HepG2 (cell line): ENCODE results near the gene TMEM198. TPM values are rescaled to one million over a fixed set of nuclear protein-coding genes. Genes with fewer than 3 reads are reported as not detected.
A peak's percentile ranks its signal among the peaks of the same experiment; 100 is the strongest.

Experiments used
- CBX2 ChIP-seq, 2 experiments: fragments of 200-600 bp in 1 of 2; sonication (generic); formaldehyde crosslinking in 1 of 2; IDR thresholded peaks; 2 replicates each; pipeline versions ENCODE4 v1.7.0 to v1.8.1; 2018 to 2022; ENCODE audit warnings: low read depth in 2 of 2, low read length in 1 of 2, mild to moderate bottlenecking in 1 of 2, missing genetic modification reagents in 1 of 2
- CEBPB ChIP-seq: IDR thresholded peaks from 2 replicates; pipeline ENCODE4 v1.6.1; 2011; ENCODE audit warnings: low read depth, low read length, improper control_type of control experiment, borderline replicate concordance
- CENPX ChIP-seq: sonication (generic); formaldehyde crosslinking; IDR thresholded peaks from 2 replicates; pipeline ENCODE4 v1.9.0; 2021; ENCODE audit warnings: mild to moderate bottlenecking, missing genetic modification reagents, moderate library complexity
- ELF3 ChIP-seq: IDR thresholded peaks from 2 replicates; pipeline ENCODE4 v1.6.1; 2016; ENCODE audit warnings: missing genetic modification reagents, missing compliant biosample characterization
- ESRRA ChIP-seq: sonication (generic); formaldehyde crosslinking; IDR thresholded peaks from 2 replicates; pipeline ENCODE4 v1.5.1; 2020; ENCODE audit warnings: mild to moderate bottlenecking, low read depth, missing genetic modification reagents
- HOXD1 ChIP-seq: sonication (generic); formaldehyde crosslinking; IDR thresholded peaks from 2 replicates; pipeline ENCODE4 v1.5.0; 2020; ENCODE audit warnings: missing genetic modification reagents
- KMT2A ChIP-seq: sonication (generic); formaldehyde crosslinking; IDR thresholded peaks from 2 replicates; pipeline ENCODE4 v1.4.0; 2020; ENCODE audit warnings: missing genetic modification reagents
- STAG1 ChIP-seq: sonication (generic); formaldehyde crosslinking; IDR thresholded peaks from 2 replicates; pipeline ENCODE4 v1.4.0; 2020; ENCODE audit warnings: missing genetic modification reagents
- TBX3 ChIP-seq: fragments of 450-650 bp; IDR thresholded peaks from 2 replicates; pipeline ENCODE4 v1.6.1; 2017; ENCODE audit warnings: antibody characterized with exemption, mild to moderate bottlenecking, inconsistent platforms, borderline replicate concordance
- TEAD2 ChIP-seq: sonication (generic); formaldehyde crosslinking; IDR thresholded peaks from 2 replicates; pipeline ENCODE4 v1.9.0; 2021; ENCODE audit warnings: missing genetic modification reagents
- U2AF1 ChIP-seq: fragments of 200-400 bp; formaldehyde crosslinking; optimal IDR thresholded peaks from 2 replicates; pipeline ENCODE3; 2017; ENCODE audit warnings: mild to moderate bottlenecking, low read depth, low read length
- WIZ ChIP-seq: sonication (generic); formaldehyde crosslinking; IDR thresholded peaks from 2 replicates; pipeline ENCODE4 v1.5.1; 2020; ENCODE audit warnings: mild to moderate bottlenecking, missing genetic modification reagents
- ZNF136 ChIP-seq: sonication (generic); formaldehyde crosslinking; IDR thresholded peaks from 2 replicates; pipeline ENCODE4 v1.8.1; 2022; ENCODE audit warnings: low read depth, mild to moderate bottlenecking, moderate library complexity, missing genetic modification reagents
- ZNF33A ChIP-seq: sonication (generic); formaldehyde crosslinking; IDR thresholded peaks from 2 replicates; pipeline ENCODE4 v1.5.1; 2020; ENCODE audit warnings: missing genetic modification reagents, mild to moderate bottlenecking, moderate library complexity, borderline replicate concordance
- ZNF383 ChIP-seq: sonication (generic); formaldehyde crosslinking; IDR thresholded peaks from 2 replicates; pipeline ENCODE4 v1.4.0; 2020; ENCODE audit warnings: missing genetic modification reagents, mild to moderate bottlenecking, borderline replicate concordance
- ZNF572 ChIP-seq: sonication (generic); formaldehyde crosslinking; IDR thresholded peaks from 2 replicates; pipeline ENCODE4 v1.5.1; 2020; ENCODE audit warnings: mild to moderate bottlenecking, missing genetic modification reagents
- ZNF7 ChIP-seq: IDR thresholded peaks from 2 replicates; pipeline ENCODE4 v1.6.1; 2016; ENCODE audit warnings: missing biosample characterization, missing genetic modification reagents
- ZNF720 ChIP-seq: sonication (generic); formaldehyde crosslinking; IDR thresholded peaks from 2 replicates; pipeline ENCODE4 v1.4.0; 2020; ENCODE audit warnings: missing genetic modification reagents
- ZNF792 ChIP-seq: IDR thresholded peaks from 2 replicates; pipeline ENCODE4 v1.6.1; 2016
- ZNF841 ChIP-seq: sonication (generic); formaldehyde crosslinking; IDR thresholded peaks from 2 replicates; pipeline ENCODE4 v1.8.1; 2023; ENCODE audit warnings: missing genetic modification reagents, borderline replicate concordance
- polyA plus RNA-seq, 8 experiments: library from polyadenylated mRNA; depleted of rRNA in 3 of 8; stranded (reverse) in 7 of 8; unstranded in 1 of 8; fragments of >200 nt; fragmentation: Illumina TruSeq in 4 of 8; extraction: Trizol in 4 of 8; gene quantifications; 2 replicates each; pipeline versions ENCODE4 v1.2.1 to v1.2.3, GENCODE V29; 2011 to 2016; ENCODE audit warnings: low read depth in 4 of 8, missing spikeins in 1 of 8, mixed read lengths in 1 of 8; ENCODE audit not compliant: insufficient read depth in 1 of 8
- total RNA-seq, 5 experiments: library from RNA; depleted of rRNA; stranded (reverse); fragments of >200 nt; fragmentation: Illumina TruSeq; extraction: Trizol; gene quantifications; 2 replicates each; pipeline ENCODE4 v1.2.3, GENCODE V29; 2016; ENCODE audit warnings: low read depth in 1 of 5
- TF ChIP-seq, protein P1 (sequence below): sonication (generic); formaldehyde crosslinking; IDR thresholded peaks from 2 replicates; pipeline ENCODE4 v1.8.0; 2022; ENCODE audit warnings: missing genetic modification reagents, mild to moderate bottlenecking, moderate library complexity, borderline replicate concordance
- TF ChIP-seq, protein P2 (sequence below): sonication (generic); formaldehyde crosslinking; conservative IDR thresholded peaks from 2 replicates; pipeline ENCODE4 v1.4.0; 2020; ENCODE audit warnings: mild to moderate bottlenecking, missing genetic modification reagents, moderate library complexity
- TF ChIP-seq, protein P3 (sequence below): sonication (generic); formaldehyde crosslinking; IDR thresholded peaks from 2 replicates; pipeline ENCODE4 v1.5.0; 2020; ENCODE audit warnings: missing genetic modification reagents, mild to moderate bottlenecking, borderline replicate concordance
- TF ChIP-seq, protein P4 (sequence below): sonication (generic); formaldehyde crosslinking; IDR thresholded peaks from 2 replicates; pipeline ENCODE4 v1.4.0; 2020; ENCODE audit warnings: missing genetic modification reagents

Gene TMEM198
- total and polyA plus RNA-seq, 2 of the 13 experiments (the other 11 are each of a cell fraction or from before 2014, with no cell fraction given), result 17.3 to 23.5 TPM

DNA sequence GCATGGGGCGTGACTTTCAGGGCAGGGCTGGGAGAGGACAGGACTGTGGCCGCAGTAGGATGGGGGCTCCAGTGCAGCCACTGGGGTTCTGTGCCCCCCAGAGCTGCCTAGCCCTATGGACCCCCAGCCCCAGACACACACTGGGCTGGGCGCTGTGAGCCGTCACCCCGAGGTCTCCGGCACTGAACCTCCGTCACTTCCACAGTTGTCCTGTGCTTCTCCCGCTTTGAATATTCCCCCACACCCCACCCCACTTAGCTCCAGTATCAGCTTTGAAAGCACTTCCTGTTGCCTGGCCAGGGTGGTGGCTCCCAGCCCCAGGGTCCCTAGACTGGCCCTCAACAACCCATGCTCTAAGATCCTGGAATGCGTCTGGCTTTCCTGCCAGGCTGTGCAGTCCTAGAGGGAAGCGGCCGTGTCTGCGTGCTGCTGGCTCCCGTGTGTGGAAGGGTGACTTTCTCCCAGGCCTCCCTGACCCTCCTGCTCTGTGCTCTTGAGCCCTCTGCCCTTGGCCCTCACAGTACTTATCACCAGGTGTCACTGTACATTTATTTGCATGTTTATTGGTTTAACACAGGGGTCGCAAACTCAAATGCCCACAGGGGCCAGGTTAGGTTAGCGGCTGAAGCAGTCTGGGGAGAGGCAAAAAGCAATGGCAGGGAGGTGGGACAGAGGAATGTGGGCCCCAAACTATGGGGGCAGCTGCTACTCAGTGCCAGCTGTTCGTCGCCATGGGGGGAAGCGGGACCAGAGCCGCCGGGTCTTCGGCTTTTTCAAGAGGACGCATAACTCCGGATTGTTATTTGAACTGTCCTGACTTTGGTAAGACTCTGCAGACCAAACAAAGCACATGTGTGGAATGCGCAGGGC lies 17.6 kb downstream of the TMEM198 start (continued):
- TF ChIP-seq ZNF572 (CRISPR knock-in tag), result no peak
- no peak for TF ChIP-seq ZNF792 (CRISPR knock-in tag)
- no peak for TF ChIP-seq KMT2A (CRISPR knock-in tag)
- TF ChIP-seq, protein P1, sequence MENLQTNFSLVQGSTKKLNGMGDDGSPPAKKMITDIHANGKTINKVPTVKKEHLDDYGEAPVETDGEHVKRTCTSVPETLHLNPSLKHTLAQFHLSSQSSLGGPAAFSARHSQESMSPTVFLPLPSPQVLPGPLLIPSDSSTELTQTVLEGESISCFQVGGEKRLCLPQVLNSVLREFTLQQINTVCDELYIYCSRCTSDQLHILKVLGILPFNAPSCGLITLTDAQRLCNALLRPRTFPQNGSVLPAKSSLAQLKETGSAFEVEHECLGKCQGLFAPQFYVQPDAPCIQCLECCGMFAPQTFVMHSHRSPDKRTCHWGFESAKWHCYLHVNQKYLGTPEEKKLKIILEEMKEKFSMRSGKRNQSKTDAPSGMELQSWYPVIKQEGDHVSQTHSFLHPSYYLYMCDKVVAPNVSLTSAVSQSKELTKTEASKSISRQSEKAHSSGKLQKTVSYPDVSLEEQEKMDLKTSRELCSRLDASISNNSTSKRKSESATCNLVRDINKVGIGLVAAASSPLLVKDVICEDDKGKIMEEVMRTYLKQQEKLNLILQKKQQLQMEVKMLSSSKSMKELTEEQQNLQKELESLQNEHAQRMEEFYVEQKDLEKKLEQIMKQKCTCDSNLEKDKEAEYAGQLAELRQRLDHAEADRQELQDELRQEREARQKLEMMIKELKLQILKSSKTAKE, result peak; percentile 17; the same call in 1 of the 2 replicates
- TF ChIP-seq ZNF841 (CRISPR knock-in tag), result no peak
- TF ChIP-seq ESRRA, result peak; percentile 28; the same call in 1 of the 2 replicates
- no peak for TF ChIP-seq CENPX (CRISPR knock-in tag)
- no peak for TF ChIP-seq WIZ (CRISPR knock-in tag)
- TF ChIP-seq ZNF7 (CRISPR knock-in tag), result no peak
- TF ChIP-seq ZNF383 (CRISPR knock-in tag), result no peak
- no peak for TF ChIP-seq CEBPB
- peak; percentile 40 for TF ChIP-seq STAG1
- TF ChIP-seq TBX3, result no peak
- TF ChIP-seq ZNF33A (CRISPR knock-in tag), result no peak
- TF ChIP-seq, protein P2, sequence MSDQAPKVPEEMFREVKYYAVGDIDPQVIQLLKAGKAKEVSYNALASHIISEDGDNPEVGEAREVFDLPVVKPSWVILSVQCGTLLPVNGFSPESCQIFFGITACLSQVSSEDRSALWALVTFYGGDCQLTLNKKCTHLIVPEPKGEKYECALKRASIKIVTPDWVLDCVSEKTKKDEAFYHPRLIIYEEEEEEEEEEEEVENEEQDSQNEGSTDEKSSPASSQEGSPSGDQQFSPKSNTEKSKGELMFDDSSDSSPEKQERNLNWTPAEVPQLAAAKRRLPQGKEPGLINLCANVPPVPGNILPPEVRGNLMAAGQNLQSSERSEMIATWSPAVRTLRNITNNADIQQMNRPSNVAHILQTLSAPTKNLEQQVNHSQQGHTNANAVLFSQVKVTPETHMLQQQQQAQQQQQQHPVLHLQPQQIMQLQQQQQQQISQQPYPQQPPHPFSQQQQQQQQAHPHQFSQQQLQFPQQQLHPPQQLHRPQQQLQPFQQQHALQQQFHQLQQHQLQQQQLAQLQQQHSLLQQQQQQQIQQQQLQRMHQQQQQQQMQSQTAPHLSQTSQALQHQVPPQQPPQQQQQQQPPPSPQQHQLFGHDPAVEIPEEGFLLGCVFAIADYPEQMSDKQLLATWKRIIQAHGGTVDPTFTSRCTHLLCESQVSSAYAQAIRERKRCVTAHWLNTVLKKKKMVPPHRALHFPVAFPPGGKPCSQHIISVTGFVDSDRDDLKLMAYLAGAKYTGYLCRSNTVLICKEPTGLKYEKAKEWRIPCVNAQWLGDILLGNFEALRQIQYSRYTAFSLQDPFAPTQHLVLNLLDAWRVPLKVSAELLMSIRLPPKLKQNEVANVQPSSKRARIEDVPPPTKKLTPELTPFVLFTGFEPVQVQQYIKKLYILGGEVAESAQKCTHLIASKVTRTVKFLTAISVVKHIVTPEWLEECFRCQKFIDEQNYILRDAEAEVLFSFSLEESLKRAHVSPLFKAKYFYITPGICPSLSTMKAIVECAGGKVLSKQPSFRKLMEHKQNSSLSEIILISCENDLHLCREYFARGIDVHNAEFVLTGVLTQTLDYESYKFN (CRISPR knock-in tag), result peak; percentile 61
- TF ChIP-seq, protein P3, sequence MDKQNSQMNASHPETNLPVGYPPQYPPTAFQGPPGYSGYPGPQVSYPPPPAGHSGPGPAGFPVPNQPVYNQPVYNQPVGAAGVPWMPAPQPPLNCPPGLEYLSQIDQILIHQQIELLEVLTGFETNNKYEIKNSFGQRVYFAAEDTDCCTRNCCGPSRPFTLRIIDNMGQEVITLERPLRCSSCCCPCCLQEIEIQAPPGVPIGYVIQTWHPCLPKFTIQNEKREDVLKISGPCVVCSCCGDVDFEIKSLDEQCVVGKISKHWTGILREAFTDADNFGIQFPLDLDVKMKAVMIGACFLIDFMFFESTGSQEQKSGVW (CRISPR knock-in tag), result no peak
- no peak for TF ChIP-seq HOXD1 (CRISPR knock-in tag)
- TF ChIP-seq, protein P4, sequence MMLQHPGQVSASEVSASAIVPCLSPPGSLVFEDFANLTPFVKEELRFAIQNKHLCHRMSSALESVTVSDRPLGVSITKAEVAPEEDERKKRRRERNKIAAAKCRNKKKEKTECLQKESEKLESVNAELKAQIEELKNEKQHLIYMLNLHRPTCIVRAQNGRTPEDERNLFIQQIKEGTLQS (CRISPR knock-in tag), result no peak
- peak; percentile 40; the same call in 1 of the 2 replicates for TF ChIP-seq ELF3 (CRISPR knock-in tag)
- TF ChIP-seq CBX2 (IDR thresholded peaks at IDR 0.05; ENCODE audit: low read depth, low read length), result no peak
- TF ChIP-seq CBX2 (CRISPR knock-in tag; IDR thresholded peaks at IDR 0.05; ENCODE audit: low read depth), result no peak
- 0 out of 2 replicates have a peak, but pooled peaks have one; percentile 26 for TF ChIP-seq ZNF720 (CRISPR knock-in tag)
- no peak for TF ChIP-seq ZNF136 (CRISPR knock-in tag)
- TF ChIP-seq U2AF1, result no peak
- no peak for TF ChIP-seq TEAD2 (CRISPR knock-in tag)
